Measurements from ENCODE around the gene PKNOX1. TPM values are rescaled to one million over a fixed set of nuclear protein-coding genes. Genes with fewer than 3 reads are reported as not detected.
"Not testable (repeated sequence)": the region's sequence is repeated elsewhere in the genome, so short reads cannot be mapped to it uniquely, and the experiment has no call there.

PKNOX1 gene
- total and polyA plus RNA-seq, 2 of the 13 experiments (the other 11 are each of a cell fraction or from before 2014, with no cell fraction given), result 7.9 to 16.2 TPM

DNA sequence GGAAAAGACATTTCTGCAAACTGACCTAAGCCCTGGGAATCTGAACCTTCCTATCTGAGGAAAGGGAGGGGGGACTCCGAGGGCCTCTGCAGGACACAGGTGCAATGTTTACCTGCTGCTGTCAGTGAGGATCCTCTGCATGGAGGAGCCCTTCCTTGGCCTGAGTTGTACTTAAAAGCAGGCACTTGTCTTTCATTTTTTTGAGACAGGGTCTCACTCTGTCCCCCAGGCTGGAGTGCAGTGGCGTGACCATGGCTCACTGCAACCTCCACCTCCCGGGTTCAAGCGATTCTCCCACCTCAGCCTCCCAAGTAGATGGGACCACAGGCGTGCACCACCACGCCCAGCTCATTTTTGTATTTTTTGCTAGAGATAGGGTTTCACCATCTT lies 35.8 kb upstream of the PKNOX1 start:
- CTCF ChIA-PET (ENCODE audit: low intra/inter-chr PET ratio, low total read pairs), result not testable (repeated sequence)
- H3K4me1 ChIP-seq (ENCODE audit: insufficient read depth, low read length), result peaks cover 41% of the 10 kb centered on the region

GRCh38 chr21:42939582-42940413 lies 34.6 kb upstream of the PKNOX1 start:
- FAIRE-seq, result no peak
- intact Hi-C loops (cut with micrococcal nuclease; ENCODE audit: unreplicated experiment), result no loop called here
- H4K20me1 ChIP-seq (ENCODE audit: insufficient read depth, low read length), result no peaks in the 10 kb centered on the region
- no peaks in the 10 kb centered on the region for H3K36me3 ChIP-seq (replicated peaks in 1 of 2; ENCODE audit: control insufficient read depth in 1 of 2, insufficient read depth in 2 of 2, low read length in 2 of 2)
- ChIA-PET CTCF (ENCODE audit: low intra/inter-chr PET ratio, low total read pairs) (no interaction called here), POLR2A (no interaction called here)
- no TSS peak for BruUV-seq (replicated peaks)
- WGBS (ENCODE audit: low lambda C conversion rate), result 48% methylated on average over 16 of the region's 16 CpGs
- peak; percentile 42; the same call in 1 of the 3 replicates for ATAC-seq
- peak; percentile 27 for DNase-seq (ENCODE audit: low spot score)
- no peak overlapping the region for H3K4me3 ChIP-seq (replicated peaks in 1 of 3; ENCODE audit: insufficient read depth in 1 of 3, low read depth in 2 of 3, low read length in 3 of 3)
- H3K4me2 ChIP-seq (ENCODE audit: low read depth, low read length), result no peak overlapping the region
- no peak overlapping the region for H3K27ac ChIP-seq (ENCODE audit: extremely low read length, insufficient read depth, low read length)
- H3K4me1 ChIP-seq (ENCODE audit: insufficient read depth, low read length), result peaks cover 35% of the 10 kb centered on the region
- in situ Hi-C loops (cut with HindIII; ENCODE audit: extremely low pct_ligation_motif_present, low pct_unique_long_range_greater_than_20kb), result no loop called here
- no peak for TF ChIP-seq NFKBIZ (CRISPR knock-in tag; IDR thresholded peaks at IDR 0.05)
- TF ChIP-seq CEBPB (IDR thresholded peaks at IDR 0.05; ENCODE audit: borderline replicate concordance, low read depth, low read length), result peak; percentile 48; the same call in 1 of the 2 replicates
- TF ChIP-seq RARA (CRISPR knock-in tag; IDR thresholded peaks at IDR 0.05), result no peak
- no peaks in the 10 kb centered on the region for H3K79me2 ChIP-seq (ENCODE audit: insufficient read depth, low read length)
- peaks cover 0 to 5% of the 10 kb centered on the region in 2 experiments; a peak in 1 of 5 replicates for H3K27me3 ChIP-seq (ENCODE audit: control insufficient read depth in 1 of 2, insufficient read depth in 2 of 2, low read length in 2 of 2)
- no peak overlapping the region for H2AFZ ChIP-seq (ENCODE audit: low read length)
- H3K9ac ChIP-seq (ENCODE audit: insufficient read depth, low read depth, low read length), result no peak overlapping the region
- no peaks in the 10 kb centered on the region for H3K9me3 ChIP-seq (ENCODE audit: low read length)

More for the DNA sequence above, 35.8 kb upstream of the PKNOX1 start:
- H2AFZ ChIP-seq (ENCODE audit: low read length); H3K4me2 ChIP-seq (ENCODE audit: low read depth, low read length); H3K79me2 ChIP-seq (ENCODE audit: insufficient read depth, low read length); ATAC-seq; H3K9ac ChIP-seq (ENCODE audit: insufficient read depth, low read depth, low read length); in situ Hi-C loops (cut with HindIII; ENCODE audit: extremely low pct_ligation_motif_present, low pct_unique_long_range_greater_than_20kb); BruUV-seq (replicated peaks); H4K20me1 ChIP-seq (ENCODE audit: insufficient read depth, low read length); H3K9me3 ChIP-seq (ENCODE audit: low read length); H3K4me3 ChIP-seq (replicated peaks in 1 of 3; ENCODE audit: insufficient read depth in 1 of 3, low read depth in 2 of 3, low read length in 3 of 3); FAIRE-seq; intact Hi-C loops (cut with micrococcal nuclease; ENCODE audit: unreplicated experiment); POLR2A ChIA-PET; DNase-seq (ENCODE audit: low spot score); H3K27me3 ChIP-seq (ENCODE audit: control insufficient read depth in 1 of 2, insufficient read depth in 2 of 2, low read length in 2 of 2); H3K36me3 ChIP-seq (replicated peaks in 1 of 2; ENCODE audit: control insufficient read depth in 1 of 2, insufficient read depth in 2 of 2, low read length in 2 of 2); H3K27ac ChIP-seq (ENCODE audit: extremely low read length, insufficient read depth, low read length): not testable (repeated sequence)
- 81% methylated on average over 5 of the region's 6 CpGs for WGBS (ENCODE audit: low lambda C conversion rate)
